DOHH2 (cell line): ENCODE measurements around the gene POM121C.
A peak's percentile ranks its signal among the peaks of the same experiment; 100 is the strongest.
"Not testable (repeated sequence)": the region's sequence is repeated elsewhere in the genome, so short reads cannot be mapped to it uniquely, and the experiment has no call there.

Source experiments
- H3F3A ChIP-seq: fragments of 200-600 bp; sonication (generic), shearing (Covaris generic); 2 replicates; pipeline ENCODE4 v1.6.0; 2016; ENCODE audit warnings: antibody characterized with exemption, mild to moderate bottlenecking; ENCODE audit not compliant: control insufficient read depth, insufficient read depth
- H3K27ac ChIP-seq: fragments of 200-600 bp; sonication (generic); 2 replicates; pipeline ENCODE4 v1.5.1; 2014; ENCODE audit warnings: low read depth, mild to moderate bottlenecking, low read length, moderate library complexity
- H3K27me3 ChIP-seq: fragments of 200-600 bp; sonication (generic); 2 replicates; pipeline ENCODE4 v1.6.1; 2014; ENCODE audit warnings: mild to moderate bottlenecking, low read length, mixed read lengths; ENCODE audit not compliant: control insufficient read depth
- H3K36me3 ChIP-seq: fragments of 200-600 bp; sonication (generic); 2 replicates; pipeline ENCODE4 v1.6.1; 2014; ENCODE audit warnings: mild to moderate bottlenecking, low read length, moderate library complexity, mixed read lengths; ENCODE audit not compliant: control insufficient read depth
- H3K4me1 ChIP-seq: fragments of 200-600 bp; sonication (generic); 2 replicates; pipeline ENCODE4 v1.6.1; 2014; ENCODE audit warnings: mild to moderate bottlenecking, low read length, mixed read lengths; ENCODE audit not compliant: control insufficient read depth
- H3K4me2 ChIP-seq: fragments of 200-600 bp; sonication (generic); 2 replicates; pipeline ENCODE4 v1.6.0; 2014; ENCODE audit warnings: mild to moderate bottlenecking, low read length, moderate library complexity
- H3K4me3 ChIP-seq: fragments of 200-600 bp; sonication (generic); 2 replicates; pipeline ENCODE4 v1.5.1; 2014; ENCODE audit warnings: mild to moderate bottlenecking, low read length, mixed read lengths
- H3K79me2 ChIP-seq: fragments of 200-600 bp; sonication (generic); 2 replicates; pipeline ENCODE4 v1.6.1; 2014; ENCODE audit warnings: mild to moderate bottlenecking, low read length, mixed read lengths; ENCODE audit not compliant: control insufficient read depth
- H3K9me2 ChIP-seq: fragments of 200-600 bp; sonication (generic); replicated peaks from 2 replicates; pipeline ENCODE4 v1.6.1; 2014; ENCODE audit warnings: mild to moderate bottlenecking, low read length, mixed read lengths; ENCODE audit not compliant: control insufficient read depth
- H3K9me3 ChIP-seq: fragments of 200-600 bp; sonication (generic); 2 replicates; pipeline ENCODE4 v1.6.1; 2014; ENCODE audit warnings: antibody characterized with exemption, low read length, mixed read lengths; ENCODE audit not compliant: control insufficient read depth, insufficient read depth
- H4K20me1 ChIP-seq: fragments of 200-600 bp; sonication (generic); 2 replicates; pipeline ENCODE4 v1.6.0; 2014; ENCODE audit warnings: low read depth, mild to moderate bottlenecking, antibody characterized with exemption, low read length, moderate library complexity; ENCODE audit not compliant: control insufficient read depth, insufficient read depth
- TF ChIP-seq, protein P1 (sequence below): fragments of 200-600 bp; sonication (generic); IDR thresholded peaks from one replicate; pipeline ENCODE4 v1.5.1; 2014; ENCODE audit warnings: antibody characterized with exemption, mild to moderate bottlenecking, low read depth, low read length; ENCODE audit not compliant: poor library complexity, severe bottlenecking

Gene POM121C

DNA sequence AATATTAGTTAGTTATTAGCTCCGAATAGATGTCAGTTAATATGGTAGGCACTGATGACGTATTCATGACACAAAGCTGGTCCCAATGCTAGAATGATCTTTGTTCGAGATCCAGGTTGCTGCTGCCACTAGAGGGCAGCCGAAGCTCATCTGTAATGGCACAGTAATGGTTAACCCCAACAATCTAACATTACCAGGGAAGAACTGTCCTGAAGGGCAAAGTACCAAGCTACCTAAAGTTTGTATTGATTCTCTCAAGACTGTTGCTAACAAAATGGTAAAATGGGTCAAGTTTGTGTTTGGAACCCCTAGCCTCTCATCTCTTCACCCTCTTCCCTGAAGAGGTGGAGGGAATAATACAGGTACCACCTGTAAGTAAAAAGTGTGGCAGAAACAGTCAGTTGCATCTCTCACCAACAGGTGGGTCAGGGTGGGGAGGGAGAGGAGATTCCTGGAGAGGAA is 33.6 kb downstream of the POM121C start:
- H3K9me3 ChIP-seq, H3K27me3 ChIP-seq, H3K9me2 ChIP-seq, H3K36me3 ChIP-seq, H4K20me1 ChIP-seq, H3K4me2 ChIP-seq, H3K4me3 ChIP-seq, H3K4me1 ChIP-seq, H3K27ac ChIP-seq, H3F3A ChIP-seq: not testable (repeated sequence)
- peaks cover 10% of the 10 kb centered on the region for H3K79me2 ChIP-seq
- TF ChIP-seq, protein P1, sequence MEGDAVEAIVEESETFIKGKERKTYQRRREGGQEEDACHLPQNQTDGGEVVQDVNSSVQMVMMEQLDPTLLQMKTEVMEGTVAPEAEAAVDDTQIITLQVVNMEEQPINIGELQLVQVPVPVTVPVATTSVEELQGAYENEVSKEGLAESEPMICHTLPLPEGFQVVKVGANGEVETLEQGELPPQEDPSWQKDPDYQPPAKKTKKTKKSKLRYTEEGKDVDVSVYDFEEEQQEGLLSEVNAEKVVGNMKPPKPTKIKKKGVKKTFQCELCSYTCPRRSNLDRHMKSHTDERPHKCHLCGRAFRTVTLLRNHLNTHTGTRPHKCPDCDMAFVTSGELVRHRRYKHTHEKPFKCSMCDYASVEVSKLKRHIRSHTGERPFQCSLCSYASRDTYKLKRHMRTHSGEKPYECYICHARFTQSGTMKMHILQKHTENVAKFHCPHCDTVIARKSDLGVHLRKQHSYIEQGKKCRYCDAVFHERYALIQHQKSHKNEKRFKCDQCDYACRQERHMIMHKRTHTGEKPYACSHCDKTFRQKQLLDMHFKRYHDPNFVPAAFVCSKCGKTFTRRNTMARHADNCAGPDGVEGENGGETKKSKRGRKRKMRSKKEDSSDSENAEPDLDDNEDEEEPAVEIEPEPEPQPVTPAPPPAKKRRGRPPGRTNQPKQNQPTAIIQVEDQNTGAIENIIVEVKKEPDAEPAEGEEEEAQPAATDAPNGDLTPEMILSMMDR = peak; percentile 45

DNA sequence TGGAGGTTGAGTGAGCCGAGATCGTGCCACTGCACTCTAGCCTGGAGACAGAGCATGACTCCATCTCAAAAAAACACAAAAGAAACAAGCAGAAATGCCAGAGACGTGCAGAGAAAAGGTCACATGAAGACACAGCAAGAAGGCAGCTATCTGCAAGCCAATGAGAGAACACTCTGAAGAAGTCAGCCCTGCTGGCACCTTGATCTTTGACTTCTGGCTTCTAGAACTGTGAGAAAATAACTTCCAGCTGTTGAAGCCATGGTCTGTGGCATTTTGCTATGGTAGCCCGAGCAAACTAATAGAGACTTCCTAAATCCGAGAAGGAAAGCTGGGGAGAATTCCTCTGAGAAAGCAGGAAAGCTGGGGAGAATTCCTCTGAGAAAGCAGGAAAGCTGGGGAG is 36.2 kb downstream of the POM121C start:
- peaks cover 10% of the 10 kb centered on the region for H3K79me2 ChIP-seq
- not testable (repeated sequence) for H3K36me3 ChIP-seq, H3K4me3 ChIP-seq, H3K9me3 ChIP-seq, H3F3A ChIP-seq, H4K20me1 ChIP-seq, H3K4me2 ChIP-seq, H3K27ac ChIP-seq, H3K4me1 ChIP-seq, H3K27me3 ChIP-seq, H3K9me2 ChIP-seq

DNA sequence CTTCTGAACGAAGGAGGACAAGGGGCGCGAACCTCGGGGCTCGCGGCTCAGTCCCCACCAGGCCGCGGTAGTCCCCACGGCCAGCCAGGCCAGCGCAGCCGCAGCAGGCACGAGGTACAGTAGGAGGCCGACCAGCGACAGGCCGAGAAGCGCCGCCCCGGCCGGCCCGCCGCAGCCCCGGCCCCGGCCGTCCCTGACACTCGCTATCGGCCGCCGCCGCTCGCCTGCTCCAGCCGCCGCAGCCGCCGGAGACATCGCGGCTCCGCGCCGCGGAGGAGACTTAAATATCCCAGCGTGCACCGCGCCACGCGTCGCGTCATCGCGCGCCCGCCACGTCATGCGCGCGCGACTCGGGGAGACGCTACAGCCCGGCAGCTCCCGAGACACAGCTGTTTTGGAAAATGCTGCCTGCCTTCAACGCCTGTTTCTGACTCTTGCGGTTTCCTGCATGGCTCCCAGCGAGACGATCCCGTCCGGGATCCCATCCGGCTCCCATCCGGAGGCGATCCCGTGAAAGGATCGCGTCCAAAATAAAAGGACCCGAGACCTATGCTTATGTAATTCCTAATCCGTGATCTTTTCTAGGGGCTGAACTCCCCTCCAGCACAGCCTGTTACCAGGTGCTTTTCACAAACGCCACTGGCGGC is 43.5 kb downstream of the POM121C start:
- not testable (repeated sequence) for H3K9me3 ChIP-seq, H3F3A ChIP-seq, H3K9me2 ChIP-seq, H3K4me1 ChIP-seq, H3K27ac ChIP-seq, H3K27me3 ChIP-seq, H4K20me1 ChIP-seq
- H3K79me2 ChIP-seq = peaks cover 22% of the 10 kb centered on the region
- peak overlapping the region; percentile 73 for H3K4me3 ChIP-seq
- peak overlapping the region; percentile 69 for H3K4me2 ChIP-seq
- H3K36me3 ChIP-seq = peaks cover 35% of the 10 kb centered on the region

- peak overlapping the region; percentile 61 for H3K4me2 ChIP-seq
- not testable (repeated sequence) for H3K9me3 ChIP-seq, H3K4me1 ChIP-seq, H3K9me2 ChIP-seq, H3F3A ChIP-seq, H3K27ac ChIP-seq, H3K27me3 ChIP-seq, H4K20me1 ChIP-seq
- peak overlapping the region; percentile 73 for H3K4me3 ChIP-seq
- peaks cover 40% of the 10 kb centered on the region for H3K36me3 ChIP-seq
- H3K79me2 ChIP-seq = peaks cover 22% of the 10 kb centered on the region
Observed at GRCh38 chr7:75442101-75442464, 44.0 kb downstream of the POM121C start.

DNA sequence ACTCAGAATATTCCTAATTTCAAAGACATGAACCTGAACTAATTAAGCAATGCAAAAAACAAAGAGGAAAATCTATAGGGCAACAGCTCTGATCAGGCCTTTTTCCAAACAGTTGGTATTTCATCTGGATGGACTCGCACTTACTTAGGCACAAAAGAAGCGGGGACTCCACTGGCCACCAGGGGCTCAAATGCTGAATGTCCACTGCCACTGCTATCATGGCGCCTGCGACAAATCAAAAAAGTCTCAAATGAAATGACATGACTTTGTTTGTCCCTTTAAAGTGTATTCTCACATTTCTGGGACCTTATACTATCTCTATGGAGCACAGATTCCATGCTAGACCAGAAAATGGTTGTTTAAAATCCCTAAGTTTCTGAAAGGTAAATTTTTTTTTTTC is 47.1 kb downstream of the POM121C start:
- H3K4me1 ChIP-seq, H3F3A ChIP-seq, H3K27ac ChIP-seq, H4K20me1 ChIP-seq, H3K9me2 ChIP-seq, H3K4me3 ChIP-seq, H3K9me3 ChIP-seq, H3K27me3 ChIP-seq, H3K4me2 ChIP-seq: not testable (repeated sequence)
- Histone ChIP-seq H3K79me2 (peaks cover 33% of the 10 kb centered on the region), H3K36me3 (peaks cover 71% of the 10 kb centered on the region)

- not testable (repeated sequence) for H3K79me2 ChIP-seq, H3K27me3 ChIP-seq, H3K4me2 ChIP-seq, H3K27ac ChIP-seq, H3K9me3 ChIP-seq, H3K4me1 ChIP-seq, H4K20me1 ChIP-seq, H3K4me3 ChIP-seq, H3K9me2 ChIP-seq, H3F3A ChIP-seq
- peaks cover 25% of the 10 kb centered on the region for H3K36me3 ChIP-seq
Observed at GRCh38 chr7:75423481-75423880, 62.6 kb downstream of the POM121C start.

DNA sequence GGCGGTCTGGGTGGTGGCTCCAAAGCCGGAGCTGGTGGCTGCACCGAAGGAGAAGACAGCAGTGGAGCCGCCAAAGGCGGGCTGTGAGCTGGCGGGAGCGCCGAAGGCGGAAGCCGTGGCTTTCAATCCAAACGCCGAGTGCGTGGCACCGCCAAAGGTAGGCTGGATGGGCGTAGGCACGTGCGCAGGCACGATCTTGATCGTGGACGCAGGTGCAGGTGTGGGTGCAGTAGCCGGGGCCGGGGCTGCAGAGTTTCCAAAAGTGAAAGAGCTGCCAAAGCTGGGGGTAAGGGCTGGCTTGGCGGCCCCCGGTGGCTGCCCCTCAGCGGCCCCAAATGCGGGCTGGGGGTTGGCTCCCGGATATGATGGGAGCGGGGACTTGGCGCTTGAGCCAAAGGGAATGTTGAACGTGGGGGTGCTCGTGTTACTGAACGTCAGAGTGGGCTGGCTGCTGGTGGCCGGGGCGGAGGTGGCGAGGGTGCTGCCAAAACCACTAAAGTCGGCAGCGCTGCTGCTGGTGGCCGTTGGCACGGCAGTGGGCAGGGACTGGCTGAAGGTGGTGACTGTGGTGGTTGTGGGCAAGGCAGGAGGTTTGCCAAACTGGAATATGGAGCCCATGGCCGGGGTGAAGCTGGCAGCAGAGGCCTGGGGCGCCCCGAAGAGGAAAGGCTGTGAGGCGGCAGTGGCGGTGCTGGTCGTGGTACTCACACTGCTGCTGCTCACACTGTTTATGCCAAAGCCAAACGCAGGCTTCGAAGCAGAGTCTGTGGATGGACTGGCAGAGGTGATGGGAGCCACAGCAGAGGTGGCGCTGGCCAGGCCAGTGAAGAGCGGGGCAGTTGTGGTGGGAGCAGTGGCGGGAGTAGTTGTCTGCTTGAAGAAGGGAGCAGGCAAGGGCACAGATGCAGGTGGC is 64.0 kb downstream of the POM121C start:
- H3F3A ChIP-seq, H3K9me3 ChIP-seq, H3K4me3 ChIP-seq, H4K20me1 ChIP-seq, H3K79me2 ChIP-seq, H3K27ac ChIP-seq, H3K4me1 ChIP-seq, H3K9me2 ChIP-seq, H3K4me2 ChIP-seq, H3K27me3 ChIP-seq: not testable (repeated sequence)
- H3K36me3 ChIP-seq = peaks cover 20% of the 10 kb centered on the region
